Activated CD4-positive, alpha-beta T cell treated with anti-CD3 and anti-CD28 coated beads, Interleukin-2, Interleukin-6, amounts not matched to agents 100 ng/mL and 50 ng/mL, durations not matched to agents 16 hours and 8 hours (primary cell): ENCODE measurements around the gene NXPE2.

Source experiments
- DNase-seq: peaks from one replicate; pipeline ENCODE4 v3.0.0-alpha.2; 2020

Gene NXPE2

DNA sequence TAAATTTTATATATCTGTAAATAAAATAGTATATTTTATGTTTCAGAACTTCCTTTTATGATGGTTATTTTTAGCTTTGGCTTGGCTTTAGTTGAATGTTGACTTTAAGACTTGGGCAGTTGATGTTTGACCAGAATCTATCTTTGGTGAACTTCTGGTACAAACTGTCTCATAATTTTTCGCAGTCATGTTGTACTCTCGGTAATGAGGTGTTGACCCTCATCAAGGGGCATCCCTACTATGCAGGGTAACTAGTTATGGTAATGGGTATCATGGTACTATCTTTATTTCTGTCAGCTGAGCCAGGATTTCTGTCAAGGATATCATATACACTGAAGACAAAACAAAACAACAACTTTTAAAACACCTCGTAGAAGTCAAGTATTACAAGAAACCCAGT, 67.7 kb downstream of the NXPE2 start:
- no peak for DNase-seq
